GM19193 (cell line): Measurements from ENCODE around the gene PPP1R1C.

Experiments
- POLR2A ChIP-seq: IDR thresholded peaks from 4 replicates; pipeline ENCODE4 v1.6.1; 2011; ENCODE audit not compliant: insufficient read depth, insufficient read length; ENCODE audit errors: extremely low read depth

PPP1R1C gene

DNA sequence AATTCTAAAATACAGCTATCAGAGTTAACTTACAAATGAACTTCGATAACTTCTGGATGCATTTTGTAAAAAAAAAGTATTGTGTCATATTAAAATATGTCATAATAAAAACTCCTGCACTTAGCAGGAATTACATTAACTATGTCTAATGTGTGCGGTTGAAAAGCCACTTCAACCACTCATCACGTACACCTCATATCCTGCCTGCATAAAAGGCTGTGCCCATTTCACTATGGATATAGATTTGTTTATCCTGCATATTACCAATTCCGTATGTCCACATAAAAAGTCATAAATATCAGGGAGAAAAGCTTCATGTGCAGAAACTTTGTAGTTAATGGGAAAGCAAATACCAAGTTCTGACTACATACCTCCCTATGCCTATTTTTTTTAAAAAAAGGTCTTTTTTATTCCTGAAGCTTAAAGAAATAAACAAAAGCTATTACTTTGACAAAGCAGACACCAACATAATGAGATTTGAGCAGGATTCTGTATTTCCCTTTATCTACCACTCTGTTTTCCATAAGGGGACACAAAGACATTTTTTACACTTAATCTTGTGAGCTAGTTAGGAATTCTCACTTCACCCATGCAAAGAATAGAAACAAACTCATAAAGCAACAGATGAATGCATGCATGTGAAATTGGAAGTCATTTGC is 96.1 kb downstream of the PPP1R1C start:
- TF ChIP-seq POLR2A = no peak

DNA sequence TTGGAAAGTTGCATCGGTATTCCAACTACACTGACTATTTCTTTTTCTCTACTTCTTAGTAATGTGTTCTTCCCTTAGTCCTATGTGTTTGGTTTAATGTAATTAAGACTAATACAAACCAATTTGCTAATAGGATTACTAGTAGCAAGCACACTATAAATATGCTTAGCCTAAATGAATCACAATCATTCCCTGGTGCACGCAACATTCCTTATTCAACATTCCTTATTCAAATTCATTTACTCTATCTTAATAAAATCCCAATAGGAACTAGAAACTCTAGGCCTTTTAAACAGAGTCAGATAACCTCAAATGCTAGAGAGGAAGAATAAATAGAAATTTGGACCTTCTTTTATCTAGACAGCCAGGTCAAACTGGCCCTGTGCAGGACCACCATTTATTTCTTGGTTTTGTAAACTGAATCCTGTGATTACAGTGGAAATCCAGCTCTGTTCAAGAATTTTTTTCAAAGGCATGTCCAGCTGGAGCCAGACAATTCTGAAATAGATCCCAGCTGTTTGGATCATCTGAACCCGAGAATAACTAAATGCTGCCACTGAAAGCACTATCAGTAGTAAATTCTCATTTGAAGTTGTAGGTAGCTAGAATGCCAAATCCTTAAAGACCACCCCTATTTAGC is 103.1 kb downstream of the PPP1R1C start:
- TF ChIP-seq POLR2A = no peak

DNA sequence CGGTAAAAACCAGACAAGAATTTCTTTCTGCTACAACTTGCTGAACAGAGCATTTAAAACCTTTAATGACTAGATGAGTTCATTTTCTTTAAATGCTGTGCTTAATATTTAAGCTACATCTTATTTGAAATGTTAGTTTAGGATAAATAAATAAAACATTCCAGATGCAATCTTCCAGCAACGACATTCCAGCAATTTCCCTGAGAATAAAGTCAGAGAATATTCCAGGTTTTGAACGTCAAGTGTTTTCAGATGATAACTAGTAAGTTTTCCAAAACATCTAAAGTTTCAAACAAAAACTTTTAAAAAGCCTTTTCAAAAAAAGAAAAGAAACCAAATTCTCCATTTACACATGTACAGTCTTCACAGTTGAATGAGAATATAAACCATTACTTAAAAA is 104.8 kb downstream of the PPP1R1C start:
- no peak for TF ChIP-seq POLR2A

DNA sequence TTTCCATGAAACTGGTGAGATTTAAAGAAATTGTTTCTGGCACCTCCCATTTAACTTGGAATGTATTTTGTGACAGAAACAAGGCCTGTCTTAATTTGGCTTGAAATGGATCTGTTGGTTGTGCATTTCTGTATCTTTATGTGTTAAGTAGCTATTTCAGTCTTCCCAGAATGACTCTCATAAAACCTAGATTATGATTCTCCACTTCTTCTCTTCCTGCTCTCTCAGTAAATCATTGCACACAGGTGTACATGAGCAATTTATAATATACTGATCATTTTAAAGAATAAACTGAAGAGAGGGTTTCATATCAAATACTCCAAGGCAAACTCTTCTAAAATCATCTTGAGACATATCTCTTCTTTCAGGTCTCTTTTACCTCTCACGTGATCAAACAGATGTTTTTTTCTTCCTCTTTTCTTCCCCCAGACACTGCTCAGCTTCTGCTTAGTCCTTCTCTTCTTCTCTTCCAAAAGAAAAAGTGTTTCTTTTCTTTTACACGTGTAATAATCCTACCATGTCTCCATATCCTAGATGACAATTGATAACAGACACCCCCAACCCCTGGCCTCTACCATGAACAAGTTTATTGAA is 112.0 kb downstream of the PPP1R1C start:
- no peak for TF ChIP-seq POLR2A

DNA sequence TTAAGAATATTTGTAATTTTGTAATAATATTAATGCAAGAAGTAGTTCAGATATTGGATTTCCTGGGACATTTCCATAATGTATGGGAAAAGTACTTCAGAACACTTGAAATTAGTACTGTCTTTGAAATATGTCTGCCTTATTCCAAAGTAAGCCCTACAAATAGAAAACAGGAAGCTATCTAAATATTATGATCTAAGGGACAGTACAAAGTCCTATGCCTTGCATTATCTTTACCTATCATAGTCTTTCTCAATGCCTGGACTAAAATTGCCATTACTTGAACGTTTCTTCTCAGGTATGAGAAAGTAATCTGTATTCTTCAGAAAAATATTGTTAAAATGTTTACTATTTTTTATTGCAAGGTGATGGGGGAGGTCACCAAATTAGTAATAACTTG is 113.0 kb downstream of the PPP1R1C start:
- TF ChIP-seq POLR2A = no peak

DNA sequence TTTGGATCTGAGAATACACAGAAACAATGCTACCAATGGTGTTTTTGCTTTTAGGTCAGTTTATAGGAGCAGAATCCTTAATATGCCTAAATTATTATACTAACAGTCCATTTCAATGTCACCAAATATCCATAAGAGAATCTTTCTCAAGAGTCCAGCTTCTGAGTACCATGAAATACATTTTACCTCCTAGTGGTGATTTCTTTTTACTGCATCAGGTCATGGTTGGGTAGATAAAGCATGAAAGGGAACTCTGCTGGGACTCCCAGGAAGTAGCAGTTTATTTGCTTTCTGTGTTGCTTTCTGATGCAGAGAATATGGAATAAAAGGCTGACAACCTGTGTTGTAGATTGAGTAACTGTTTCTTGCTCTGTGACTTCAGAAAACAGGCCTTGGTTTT is 115.6 kb downstream of the PPP1R1C start:
- TF ChIP-seq POLR2A = no peak

DNA sequence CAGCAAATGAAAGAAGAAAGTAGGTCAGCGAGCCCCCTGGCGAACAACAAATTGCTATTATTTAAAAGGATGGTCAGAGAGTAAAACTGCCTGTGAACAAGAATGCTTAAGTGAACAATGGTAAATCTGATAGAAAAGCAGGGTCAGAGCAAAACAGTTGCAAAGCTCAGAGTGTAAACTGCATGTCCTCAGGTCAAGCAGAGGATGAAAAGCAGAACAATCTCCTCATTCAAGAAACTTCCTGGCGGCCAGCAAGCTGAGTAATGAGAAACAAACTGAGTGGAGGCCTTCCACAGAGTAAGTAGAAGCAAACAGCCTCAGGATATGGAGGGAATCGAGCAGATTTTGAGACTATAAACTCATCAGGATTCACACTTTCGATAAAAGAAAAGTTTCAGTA is 117.9 kb downstream of the PPP1R1C start:
- no peak for TF ChIP-seq POLR2A

DNA sequence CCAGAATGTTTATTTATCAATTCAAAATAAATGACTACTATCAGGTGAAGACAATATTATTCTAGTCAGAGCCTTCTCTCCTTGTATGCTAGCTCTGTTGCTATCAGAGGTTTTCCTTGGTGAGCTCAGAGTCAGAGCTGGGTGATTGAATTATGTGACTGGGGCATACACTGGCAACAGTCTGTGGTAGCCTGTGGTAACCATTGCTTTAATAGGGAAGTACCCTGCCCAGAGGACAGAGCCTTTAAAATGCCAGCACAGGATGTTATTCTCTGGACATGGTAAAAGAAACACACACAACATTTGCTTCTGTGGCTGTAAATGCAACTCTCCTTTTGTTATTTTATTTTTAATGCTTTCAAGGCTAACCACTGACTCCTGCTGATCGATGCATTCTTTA is 124.7 kb downstream of the PPP1R1C start:
- TF ChIP-seq POLR2A = no peak

DNA sequence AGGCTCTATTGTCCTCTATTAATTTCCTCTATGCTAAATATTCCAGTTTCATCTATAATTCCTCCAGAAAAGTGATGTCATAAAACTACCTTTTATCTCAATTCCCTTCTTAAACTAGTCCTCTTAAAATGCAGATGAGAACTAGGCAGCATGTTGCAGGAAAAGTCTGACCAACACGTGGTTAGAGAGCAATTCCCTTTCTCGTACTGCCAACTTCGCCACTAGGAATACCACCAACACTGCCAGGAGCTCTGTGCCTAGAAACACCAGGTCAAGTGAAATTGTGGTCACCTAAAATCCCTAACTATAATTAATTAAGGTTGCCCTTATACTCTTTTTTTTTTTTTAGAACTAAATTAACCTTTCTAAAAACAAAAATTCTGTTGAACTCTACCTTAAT is 127.7 kb downstream of the PPP1R1C start:
- no peak for TF ChIP-seq POLR2A

DNA sequence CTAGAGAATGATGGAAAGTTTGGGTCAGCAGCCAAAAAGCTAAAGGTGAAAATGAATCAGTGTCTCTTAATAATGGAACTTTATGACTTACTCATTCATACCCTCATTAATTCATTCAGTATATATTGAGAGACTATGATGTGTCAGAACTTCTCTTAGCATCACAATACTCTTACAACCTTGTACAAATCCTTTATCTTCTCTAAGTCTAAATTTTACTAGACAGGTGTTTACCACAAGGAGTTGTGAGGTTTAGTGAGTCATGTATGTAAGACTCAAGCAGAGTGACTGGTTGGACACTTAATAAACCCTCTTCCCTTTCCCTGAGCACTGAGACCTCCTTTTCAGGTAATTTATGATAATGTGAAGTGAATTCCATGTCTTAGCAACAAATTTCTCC is 129.6 kb downstream of the PPP1R1C start:
- no peak for TF ChIP-seq POLR2A

DNA sequence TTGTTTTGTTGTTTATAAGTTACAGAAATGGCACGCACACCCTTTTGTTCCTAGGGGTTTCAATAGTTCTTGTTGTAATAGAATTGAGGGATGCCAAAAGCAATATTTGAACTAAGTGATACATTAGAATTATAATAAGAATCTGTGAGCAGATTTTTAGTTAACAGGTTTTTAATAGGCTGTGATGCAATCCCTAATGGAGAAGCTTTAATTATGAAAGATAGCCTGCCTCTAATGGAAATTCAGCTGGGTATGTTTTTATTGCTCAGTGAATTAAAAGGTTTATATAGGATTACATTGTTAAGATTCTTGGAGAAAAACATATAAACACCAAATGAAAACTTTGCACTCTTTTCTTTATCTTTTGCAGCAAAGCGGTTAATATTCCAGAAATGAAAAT is 131.1 kb downstream of the PPP1R1C start:
- no peak for TF ChIP-seq POLR2A

DNA sequence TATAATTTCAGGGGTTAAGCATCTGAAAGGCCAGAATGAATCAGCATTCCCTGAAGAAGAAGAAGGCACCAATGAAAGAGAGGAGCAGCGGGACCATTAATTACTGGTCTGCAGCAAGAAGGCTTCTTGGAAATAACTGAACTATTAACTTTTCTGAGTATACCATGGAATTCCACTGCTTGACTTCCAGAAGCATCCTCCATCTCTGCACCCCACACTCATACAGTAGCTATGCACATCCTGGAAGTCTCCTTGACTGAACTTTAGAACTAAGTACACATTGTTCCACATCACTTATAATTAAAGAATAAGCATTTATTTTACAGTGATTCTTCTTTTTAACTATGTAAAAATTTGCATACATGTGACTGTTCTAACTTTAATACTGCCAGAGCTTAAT is 131.5 kb downstream of the PPP1R1C start:
- TF ChIP-seq POLR2A = no peak

DNA sequence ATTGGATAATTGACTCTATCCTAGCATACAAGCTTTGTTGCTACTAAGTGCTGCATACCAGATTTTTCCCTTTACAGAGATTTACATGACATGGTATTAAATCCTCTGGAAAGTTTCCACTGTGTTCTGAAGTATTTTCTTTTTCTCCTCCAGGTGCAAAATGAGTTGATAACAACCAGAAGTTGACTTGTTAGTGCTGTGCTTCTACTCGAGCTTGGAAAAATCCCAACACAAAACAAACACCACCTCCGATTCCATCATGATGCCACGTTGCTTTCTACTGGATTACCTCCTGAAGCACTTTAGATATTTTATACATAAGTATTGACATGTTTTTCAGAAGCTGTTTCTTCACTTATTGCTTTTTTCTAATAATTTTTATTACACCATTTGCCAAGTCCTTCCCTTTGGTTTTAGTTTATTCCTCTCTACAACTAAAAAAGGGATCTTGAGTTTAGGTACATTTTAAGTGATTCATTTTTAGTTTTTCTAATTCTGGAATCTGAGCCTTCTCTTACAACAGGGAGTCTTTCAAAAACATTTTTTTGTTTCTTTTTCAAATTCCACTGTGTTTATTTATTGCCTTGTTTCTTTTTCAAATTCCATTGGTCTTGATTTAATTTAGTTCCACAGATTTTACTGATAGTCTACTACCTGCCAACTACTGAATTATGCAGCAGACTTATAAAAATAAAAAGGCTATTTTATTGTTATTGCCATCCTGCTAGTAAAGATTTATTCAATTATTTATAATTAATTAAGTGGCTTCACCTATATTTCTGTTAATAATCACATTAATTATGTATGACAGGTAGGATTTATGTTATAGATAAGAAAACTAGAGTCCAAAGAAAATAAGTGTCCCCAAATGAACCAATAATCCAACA is 143.4 kb downstream of the PPP1R1C start:
- TF ChIP-seq POLR2A = no peak

DNA sequence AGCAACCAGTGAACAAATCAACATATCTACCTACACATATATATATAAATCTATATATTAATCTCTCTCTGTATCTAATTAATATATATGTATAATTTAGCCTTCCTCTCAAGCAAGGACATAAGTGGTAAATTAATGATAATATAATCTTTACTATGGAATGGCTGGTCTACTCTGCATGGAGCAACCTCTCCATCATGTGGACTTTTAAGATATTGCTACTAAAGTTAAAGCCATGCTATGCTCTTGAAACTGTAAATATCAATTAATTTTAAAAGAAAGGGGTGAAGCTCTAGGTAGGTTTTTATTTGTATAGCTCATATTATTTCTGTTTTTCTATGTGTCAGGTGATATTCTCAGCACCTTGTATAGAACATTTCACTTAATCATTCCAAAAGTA is 147.0 kb downstream of the PPP1R1C start:
- no peak for TF ChIP-seq POLR2A

DNA sequence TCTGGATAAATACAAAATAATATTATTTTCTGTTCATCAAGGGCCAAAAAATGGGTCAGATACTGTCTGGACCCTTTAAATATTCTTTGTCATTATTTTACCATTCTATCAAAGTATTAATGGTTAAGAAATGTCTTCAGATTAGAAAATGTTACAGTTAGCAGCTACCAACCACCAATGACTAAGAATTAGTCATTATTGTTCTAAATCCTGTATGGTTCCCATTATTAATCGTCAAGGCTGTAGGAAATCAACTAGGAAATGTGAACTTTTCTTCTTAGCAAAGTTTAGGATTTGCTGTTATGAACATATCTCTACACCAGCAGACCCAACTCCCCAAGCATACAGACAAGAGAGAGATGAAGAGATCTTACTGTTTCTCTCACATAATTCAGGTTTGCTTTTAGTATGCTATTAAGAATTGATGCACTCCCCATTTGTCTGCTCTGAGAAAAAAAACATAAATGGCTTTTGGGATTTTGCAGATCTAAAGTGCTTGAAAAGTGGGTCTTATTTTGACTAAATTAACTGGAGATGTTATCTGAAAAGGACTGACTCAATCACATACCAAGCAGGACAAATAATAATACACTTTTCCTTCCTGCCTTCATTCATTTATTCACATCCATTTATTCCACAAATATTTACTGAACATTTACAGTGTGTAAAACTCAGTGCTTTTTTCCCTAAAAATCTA is 147.7 kb downstream of the PPP1R1C start:
- no peak for TF ChIP-seq POLR2A
